ENCODE measurements around the gene TBL3. TPM values are rescaled to one million over a fixed set of nuclear protein-coding genes. Genes with fewer than 3 reads are reported as not detected.

The TBL3 gene
- polyA plus RNA-seq, 1 donor from 2014 or later, result 21.4 TPM

- Histone ChIP-seq H3F3A (ENCODE audit: insufficient read depth, low read length, poor library complexity, severe bottlenecking) (no peaks in the 10 kb centered on the region), H3K27me3 (ENCODE audit: insufficient read depth, low read depth, low read length) (no peaks in the 10 kb centered on the region), H3K4me2 (ENCODE audit: low read length) (no peak overlapping the region), H3K36me3 (ENCODE audit: insufficient read depth, low read length) (no peaks in the 10 kb centered on the region), H4K20me1 (ENCODE audit: insufficient read depth) (no peaks in the 10 kb centered on the region), H2AFZ (ENCODE audit: low read depth, low read length) (no peak overlapping the region), H3K79me2 (replicated peaks; ENCODE audit: insufficient read depth, low read length) (no peaks in the 10 kb centered on the region), H3K9me3 (ENCODE audit: low read length) (no peaks in the 10 kb centered on the region), H3K27ac (ENCODE audit: low read length) (no peak overlapping the region), H3K4me3 (ENCODE audit: low read length) (no peak overlapping the region), H3K9ac (ENCODE audit: low read length) (no peak overlapping the region), H3K9me2 (ENCODE audit: insufficient read depth, low read length) (no peaks in the 10 kb centered on the region)
- TF ChIP-seq, protein P1, sequence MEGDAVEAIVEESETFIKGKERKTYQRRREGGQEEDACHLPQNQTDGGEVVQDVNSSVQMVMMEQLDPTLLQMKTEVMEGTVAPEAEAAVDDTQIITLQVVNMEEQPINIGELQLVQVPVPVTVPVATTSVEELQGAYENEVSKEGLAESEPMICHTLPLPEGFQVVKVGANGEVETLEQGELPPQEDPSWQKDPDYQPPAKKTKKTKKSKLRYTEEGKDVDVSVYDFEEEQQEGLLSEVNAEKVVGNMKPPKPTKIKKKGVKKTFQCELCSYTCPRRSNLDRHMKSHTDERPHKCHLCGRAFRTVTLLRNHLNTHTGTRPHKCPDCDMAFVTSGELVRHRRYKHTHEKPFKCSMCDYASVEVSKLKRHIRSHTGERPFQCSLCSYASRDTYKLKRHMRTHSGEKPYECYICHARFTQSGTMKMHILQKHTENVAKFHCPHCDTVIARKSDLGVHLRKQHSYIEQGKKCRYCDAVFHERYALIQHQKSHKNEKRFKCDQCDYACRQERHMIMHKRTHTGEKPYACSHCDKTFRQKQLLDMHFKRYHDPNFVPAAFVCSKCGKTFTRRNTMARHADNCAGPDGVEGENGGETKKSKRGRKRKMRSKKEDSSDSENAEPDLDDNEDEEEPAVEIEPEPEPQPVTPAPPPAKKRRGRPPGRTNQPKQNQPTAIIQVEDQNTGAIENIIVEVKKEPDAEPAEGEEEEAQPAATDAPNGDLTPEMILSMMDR (IDR thresholded peaks at IDR 0.05; ENCODE audit: poor library complexity, severe bottlenecking), result no peak
- no peak for TF ChIP-seq SMC3 (conservative IDR thresholded peaks at IDR 0.05; ENCODE audit: poor library complexity)
Observed at GRCh38 chr16:1998852-1999801, 27.3 kb downstream of the TBL3 start.

DNA sequence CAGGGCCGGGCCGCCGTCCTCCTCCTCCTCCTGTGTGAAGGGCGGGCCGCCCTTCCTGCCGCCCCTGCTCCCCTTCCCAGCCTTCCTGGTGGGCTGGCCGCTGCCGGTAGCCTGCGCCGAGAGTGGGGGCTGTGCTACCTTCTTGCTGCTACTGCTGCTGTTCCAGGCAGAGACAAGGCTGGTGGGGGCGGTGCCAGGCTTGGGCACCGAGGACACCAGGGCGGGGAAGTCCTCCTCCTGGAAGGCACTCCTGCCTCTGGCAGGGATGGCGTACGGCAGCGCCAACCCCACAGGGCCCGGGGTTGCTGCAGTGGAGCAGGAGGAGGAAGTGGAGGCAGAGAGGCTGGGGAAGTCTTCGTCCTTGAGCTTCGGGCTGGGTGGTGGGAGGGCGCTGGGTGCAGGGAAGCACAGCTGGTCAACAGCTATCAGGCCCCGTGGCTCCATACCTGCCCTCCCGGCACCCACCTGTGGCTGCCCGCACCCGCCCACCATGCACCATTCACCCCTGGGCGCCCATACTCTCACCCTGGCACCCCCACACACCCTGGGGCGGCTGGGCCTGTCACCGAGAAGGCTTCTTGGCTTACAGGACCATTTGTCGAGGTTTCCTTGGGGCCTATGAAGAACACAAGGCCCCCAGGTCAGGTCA lies 28.1 kb downstream of the TBL3 start:
- H3K9me3 ChIP-seq (ENCODE audit: low read length), result no peaks in the 10 kb centered on the region
- H3K27me3 ChIP-seq (ENCODE audit: insufficient read depth, low read depth, low read length), result no peaks in the 10 kb centered on the region
- no peaks in the 10 kb centered on the region for H3K36me3 ChIP-seq (ENCODE audit: insufficient read depth, low read length)
- no peak overlapping the region for H3K27ac ChIP-seq (ENCODE audit: low read length)
- no peak overlapping the region for H2AFZ ChIP-seq (ENCODE audit: low read depth, low read length)
- H3K9ac ChIP-seq (ENCODE audit: low read length), result no peak overlapping the region
- no peaks in the 10 kb centered on the region for H3F3A ChIP-seq (ENCODE audit: insufficient read depth, low read length, poor library complexity, severe bottlenecking)
- H3K9me2 ChIP-seq (ENCODE audit: insufficient read depth, low read length), result no peaks in the 10 kb centered on the region
- no peaks in the 10 kb centered on the region for H4K20me1 ChIP-seq (ENCODE audit: insufficient read depth)
- H3K79me2 ChIP-seq (replicated peaks; ENCODE audit: insufficient read depth, low read length), result no peaks in the 10 kb centered on the region
- no peak overlapping the region for H3K4me2 ChIP-seq (ENCODE audit: low read length)
- H3K4me3 ChIP-seq (ENCODE audit: low read length), result no peak overlapping the region
- TF ChIP-seq, protein P1 (IDR thresholded peaks at IDR 0.05; ENCODE audit: poor library complexity, severe bottlenecking), result no peak
- no peak for TF ChIP-seq SMC3 (conservative IDR thresholded peaks at IDR 0.05; ENCODE audit: poor library complexity)
- no peak for TF ChIP-seq MXI1 (conservative IDR thresholded peaks at IDR 0.05; ENCODE audit: poor library complexity, severe bottlenecking)
- no peak for TF ChIP-seq TAF1 (IDR thresholded peaks at IDR 0.05; ENCODE audit: low read depth)
- TF ChIP-seq REST (IDR thresholded peaks at IDR 0.05; ENCODE audit: borderline replicate concordance), result no peak
- no peak for TF ChIP-seq EZH2 (IDR thresholded peaks at IDR 0.05; ENCODE audit: borderline replicate concordance, insufficient read depth, low read length, poor library complexity, severe bottlenecking)
- TF ChIP-seq RAD21 (conservative IDR thresholded peaks at IDR 0.05), result no peak
- no peak for TF ChIP-seq POLR2AphosphoS5 (IDR thresholded peaks at IDR 0.05)

Data from neural cell (in vitro differentiated cells).